AG04450 (cell line): ENCODE data around the gene GNB5. TPM values are rescaled to one million over a fixed set of nuclear protein-coding genes. Genes with fewer than 3 reads are reported as not detected.

Experiments used
- CTCF ChIA-PET: fragments of 300-600, 350-600 bp; formaldehyde crosslinking; extraction: SDS; loops from one replicate; lab custom pipeline; 2022; ENCODE audit warnings: antibody characterized with exemption, inconsistent platforms; lab: Charles Lee
- POLR2A ChIA-PET: fragments of 350-600 bp; formaldehyde crosslinking; extraction: SDS; loops from one replicate; lab custom pipeline; 2021; ENCODE audit warnings: antibody characterized with exemption, inconsistent platforms; lab: Yijun Ruan, JAX
- DNase-seq: peaks from one replicate; pipeline ENCODE4 v3.0.0-alpha.2; 2011; ENCODE audit warnings: low read depth, low spot score
- H3K27ac ChIP-seq: one replicate; pipeline ENCODE4 v1.5.1; 2012; ENCODE audit warnings: low read depth, low read length, control low read depth
- H3K27me3 ChIP-seq: one replicate; pipeline ENCODE4 v1.6.0; 2012; ENCODE audit warnings: low read length; ENCODE audit not compliant: control insufficient read depth, insufficient read depth
- H3K4me3 ChIP-seq: 2 replicates; pipeline ENCODE4 v1.5.1; 2011; ENCODE audit warnings: mild to moderate bottlenecking, low read depth, low read length, control low read depth
- H3K9me3 ChIP-seq: 2 replicates; pipeline ENCODE4 v1.5.1; 2012; ENCODE audit warnings: low read length; ENCODE audit not compliant: control insufficient read depth, insufficient read depth
- polyA plus RNA-seq: library from polyadenylated mRNA; depleted of rRNA; stranded (reverse); fragments of >200 nt; gene quantifications from 2 replicates; pipeline ENCODE4 v1.2.3, GENCODE V29; 2011
- TF ChIP-seq, protein P1 (sequence below): IDR thresholded peaks from 2 replicates; pipeline ENCODE4 v1.5.1; 2011; ENCODE audit warnings: low read depth, low read length, control low read depth, inconsistent platforms

The GNB5 gene
- polyA plus RNA-seq, 1 experiment: 43.6 TPM

DNA sequence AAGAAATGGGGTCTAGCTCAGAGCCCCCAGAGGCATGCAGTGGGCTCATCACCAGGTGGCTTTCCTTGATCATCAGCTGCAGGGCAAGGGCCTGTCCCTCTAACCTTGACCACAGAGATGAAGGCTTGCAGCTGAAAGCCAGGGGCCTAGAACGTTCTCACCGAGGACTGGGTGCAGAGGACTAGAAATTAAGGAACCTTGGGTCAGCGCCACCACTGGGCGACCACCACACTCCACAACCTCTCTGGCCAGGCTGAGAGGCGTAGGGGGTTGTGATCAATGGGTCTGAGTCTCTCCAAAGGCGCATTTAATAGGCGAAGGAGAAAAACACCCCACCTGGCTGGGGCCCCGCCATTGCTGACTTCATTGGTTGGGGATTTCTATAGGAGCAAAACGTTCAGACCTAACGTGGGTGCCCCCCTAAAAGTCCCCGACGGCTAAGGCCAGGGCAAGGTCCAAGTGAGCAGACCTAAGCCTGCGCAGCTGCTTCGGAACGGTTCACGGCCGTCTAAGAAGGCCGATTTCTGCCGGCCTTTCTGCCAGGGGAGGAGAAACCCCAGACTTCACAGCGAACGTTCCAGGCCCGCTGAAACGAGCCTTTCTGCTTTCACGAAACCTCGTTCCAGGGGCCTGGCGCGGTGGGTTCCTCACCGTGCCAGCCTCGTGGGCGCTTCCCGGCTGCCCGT lies 79.5 kb downstream of the GNB5 start:
- TF ChIP-seq, protein P1, sequence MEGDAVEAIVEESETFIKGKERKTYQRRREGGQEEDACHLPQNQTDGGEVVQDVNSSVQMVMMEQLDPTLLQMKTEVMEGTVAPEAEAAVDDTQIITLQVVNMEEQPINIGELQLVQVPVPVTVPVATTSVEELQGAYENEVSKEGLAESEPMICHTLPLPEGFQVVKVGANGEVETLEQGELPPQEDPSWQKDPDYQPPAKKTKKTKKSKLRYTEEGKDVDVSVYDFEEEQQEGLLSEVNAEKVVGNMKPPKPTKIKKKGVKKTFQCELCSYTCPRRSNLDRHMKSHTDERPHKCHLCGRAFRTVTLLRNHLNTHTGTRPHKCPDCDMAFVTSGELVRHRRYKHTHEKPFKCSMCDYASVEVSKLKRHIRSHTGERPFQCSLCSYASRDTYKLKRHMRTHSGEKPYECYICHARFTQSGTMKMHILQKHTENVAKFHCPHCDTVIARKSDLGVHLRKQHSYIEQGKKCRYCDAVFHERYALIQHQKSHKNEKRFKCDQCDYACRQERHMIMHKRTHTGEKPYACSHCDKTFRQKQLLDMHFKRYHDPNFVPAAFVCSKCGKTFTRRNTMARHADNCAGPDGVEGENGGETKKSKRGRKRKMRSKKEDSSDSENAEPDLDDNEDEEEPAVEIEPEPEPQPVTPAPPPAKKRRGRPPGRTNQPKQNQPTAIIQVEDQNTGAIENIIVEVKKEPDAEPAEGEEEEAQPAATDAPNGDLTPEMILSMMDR: no peak
- no peak for DNase-seq
- CTCF ChIA-PET: interaction anchor here (0.7 to 1.2 kb wide), 2 partner anchors 33 to 624 kb away, joined by 3 read pairs; no protein-coding TSS in a partner anchor
- POLR2A ChIA-PET: no interaction called here
- peaks cover 23% of the 10 kb centered on the region for H3K27me3 ChIP-seq
- no peaks in the 10 kb centered on the region; the same call in 1 of the 2 replicates for H3K9me3 ChIP-seq
- no peak overlapping the region for H3K27ac ChIP-seq
- peak overlapping the region; percentile 46; the same call in 1 of the 2 replicates for H3K4me3 ChIP-seq

DNA sequence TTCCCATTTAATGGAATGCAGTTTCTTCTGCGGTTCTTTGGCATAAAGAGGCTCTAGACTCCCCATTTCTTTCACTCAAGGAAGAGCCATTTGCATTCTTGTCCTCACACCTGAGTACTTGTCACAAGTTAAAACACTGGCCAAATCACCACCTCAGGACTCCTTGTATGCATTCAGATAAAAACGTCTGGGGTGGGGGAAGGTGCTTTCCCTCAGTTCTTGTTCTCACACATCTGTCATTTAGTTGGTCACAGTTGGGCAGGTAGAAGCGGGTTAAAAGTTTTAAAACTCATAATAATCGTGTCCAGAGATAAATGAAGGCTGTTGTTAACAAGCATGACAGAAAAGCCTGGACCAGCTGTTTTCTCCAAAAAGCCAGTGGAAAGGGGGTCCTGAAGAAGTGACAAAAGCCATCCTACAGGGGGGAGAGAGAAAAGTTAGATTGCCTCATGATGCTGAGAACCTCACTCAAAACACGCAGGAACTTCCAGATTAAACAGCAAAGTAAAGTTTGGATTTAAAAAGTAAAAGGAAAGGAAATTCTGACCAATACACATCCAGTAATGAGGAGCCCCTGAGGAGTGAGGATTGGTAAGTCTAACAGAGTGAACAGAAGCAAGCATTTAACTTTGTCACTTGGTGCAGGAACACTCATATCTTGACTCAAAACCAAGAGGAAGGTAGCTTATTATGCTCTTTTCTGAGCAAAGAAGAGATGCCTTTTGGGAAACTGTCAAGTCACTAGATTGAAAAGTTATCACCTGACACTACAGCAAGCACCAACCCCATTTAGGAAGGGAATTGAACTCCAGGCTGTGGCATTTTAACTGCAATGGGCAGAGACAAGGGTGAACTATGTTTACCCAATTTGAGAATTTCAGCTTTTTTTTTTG lies 81.4 kb downstream of the GNB5 start:
- Histone ChIP-seq H3K27me3 (peaks cover 23% of the 10 kb centered on the region), H3K4me3 (no peak overlapping the region), H3K9me3 (no peaks in the 10 kb centered on the region; the same call in 1 of the 2 replicates), H3K27ac (no peak overlapping the region)
- ChIA-PET CTCF (no interaction called here), POLR2A (no interaction called here)
- TF ChIP-seq, protein P1: no peak
- no peak for DNase-seq

DNA sequence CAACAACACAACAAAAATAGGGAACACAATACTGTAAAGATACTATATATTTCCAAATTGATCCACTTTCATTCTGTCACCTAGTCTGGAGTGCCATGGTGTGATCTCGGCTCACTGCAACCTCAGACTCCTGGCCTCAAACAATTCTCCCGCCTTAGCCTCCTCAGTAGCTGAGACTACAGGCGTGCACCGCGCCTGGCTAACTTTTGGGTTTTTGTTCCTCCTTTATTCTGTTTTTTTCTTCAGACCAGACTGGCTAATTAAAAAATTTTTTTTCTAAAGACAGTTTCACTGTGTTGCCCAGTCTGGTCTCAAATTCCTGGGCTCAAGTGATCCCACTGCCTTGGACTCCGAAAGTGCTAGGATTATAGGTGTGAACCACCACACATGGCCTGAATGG lies 84.0 kb downstream of the GNB5 start:
- POLR2A ChIA-PET: no interaction called here
- CTCF ChIA-PET: no interaction called here
- no peak overlapping the region for H3K4me3 ChIP-seq
- DNase-seq: no peak
- no peak overlapping the region for H3K27ac ChIP-seq
- H3K27me3 ChIP-seq: peaks cover 14% of the 10 kb centered on the region
- H3K9me3 ChIP-seq: no peaks in the 10 kb centered on the region
- TF ChIP-seq, protein P1: no peak

DNA sequence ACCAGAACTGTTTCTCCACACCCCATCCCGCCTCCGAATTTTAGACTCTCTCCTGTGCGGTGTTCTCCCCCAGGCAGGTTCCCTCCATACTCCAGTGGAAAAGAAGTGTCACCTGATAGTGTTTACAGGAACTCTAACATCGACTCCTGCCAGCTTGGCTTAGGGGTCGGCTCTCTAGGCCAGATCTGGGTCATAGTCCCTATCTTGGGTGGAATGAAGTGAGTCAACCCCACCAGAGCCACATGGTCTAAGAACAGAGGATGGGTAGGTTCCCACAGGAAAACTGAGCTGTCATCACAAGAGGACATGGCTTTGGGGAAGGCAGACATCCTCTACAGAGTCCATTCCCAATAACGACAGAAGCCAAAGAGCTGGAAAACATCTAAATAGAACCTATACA lies 84.6 kb downstream of the GNB5 start:
- ChIA-PET CTCF (no interaction called here), POLR2A (no interaction called here)
- Histone ChIP-seq H3K4me3 (no peak overlapping the region), H3K27me3 (peaks cover 10% of the 10 kb centered on the region), H3K9me3 (no peaks in the 10 kb centered on the region), H3K27ac (no peak overlapping the region)
- TF ChIP-seq, protein P1: no peak
- no peak for DNase-seq

DNA sequence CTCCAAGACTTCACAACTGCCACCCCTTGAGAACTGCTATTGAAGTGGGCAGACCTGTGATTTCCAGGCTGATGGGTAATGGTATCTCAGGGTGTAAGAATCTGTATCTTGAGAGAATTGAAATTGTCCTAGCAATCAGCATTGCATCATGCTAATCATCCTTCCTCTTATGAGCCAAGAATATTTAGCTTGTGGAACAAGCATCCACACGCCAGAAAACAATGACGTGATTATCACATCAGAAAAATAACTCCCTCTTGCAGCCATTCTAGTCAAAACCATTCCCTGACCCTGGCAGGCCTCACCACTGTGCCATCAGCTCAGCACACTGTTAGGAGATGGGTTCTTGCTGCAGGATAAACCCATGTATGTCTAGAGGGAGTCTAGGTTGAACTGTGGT lies 85.3 kb downstream of the GNB5 start:
- Histone ChIP-seq H3K27ac (no peak overlapping the region), H3K9me3 (no peaks in the 10 kb centered on the region), H3K4me3 (no peak overlapping the region), H3K27me3 (peaks cover 3% of the 10 kb centered on the region)
- TF ChIP-seq, protein P1: no peak
- no peak for DNase-seq
- CTCF ChIA-PET: interaction anchor here (0.5 kb wide), 1 partner anchor 87 kb away, joined by 6 read pairs; no protein-coding TSS in a partner anchor
- POLR2A ChIA-PET: no interaction called here
